H9 (cell line): Measurements from ENCODE around the gene LETM1. TPM values are rescaled to one million over a fixed set of nuclear protein-coding genes. Genes with fewer than 3 reads are reported as not detected.

Experiments used
- DNase-seq: peaks from one replicate; pipeline ENCODE4 v3.0.0-alpha.2; 2017
- H2AFZ ChIP-seq: one replicate; pipeline ENCODE4 v1.6.1; 2013; ENCODE audit warnings: mild to moderate bottlenecking, low read length, control low read depth, moderate library complexity
- H2AK5ac ChIP-seq: 2 replicates; pipeline ENCODE4 v1.6.1; 2013; ENCODE audit warnings: low read length, control low read depth, mixed read lengths; ENCODE audit not compliant: insufficient read length
- H2BK120ac ChIP-seq: one replicate; pipeline ENCODE4 v1.6.1; 2013; ENCODE audit warnings: low read depth, mild to moderate bottlenecking, low read length, control low read depth, inconsistent platforms; ENCODE audit not compliant: poor library complexity, severe bottlenecking
- H2BK12ac ChIP-seq: 2 replicates; pipeline ENCODE4 v1.6.1; 2013; ENCODE audit warnings: low read length, control low read depth, mixed read lengths, low read depth; ENCODE audit not compliant: insufficient read length
- H2BK15ac ChIP-seq: 2 replicates; pipeline ENCODE4 v1.6.1; 2013; ENCODE audit warnings: low read depth, low read length, control low read depth
- H2BK20ac ChIP-seq: one replicate; pipeline ENCODE4 v1.6.1; 2013; ENCODE audit warnings: low read depth, mild to moderate bottlenecking, low read length, control low read depth, inconsistent platforms; ENCODE audit not compliant: poor library complexity, severe bottlenecking
- H2BK5ac ChIP-seq: 2 replicates; pipeline ENCODE4 v1.6.1; 2013; ENCODE audit warnings: low read length, control low read depth, mixed read lengths; ENCODE audit not compliant: insufficient read length
- H3K14ac ChIP-seq: 2 replicates; pipeline ENCODE4 v1.6.1; 2013; ENCODE audit warnings: low read length, control low read depth; ENCODE audit not compliant: insufficient read depth
- H3K18ac ChIP-seq: 2 replicates; pipeline ENCODE4 v1.6.1; 2013; ENCODE audit warnings: low read depth, mild to moderate bottlenecking, mixed read lengths, low read length, control low read depth; ENCODE audit not compliant: insufficient read length
- H3K23ac ChIP-seq: 2 replicates; pipeline ENCODE4 v1.6.1; 2013; ENCODE audit warnings: low read length, control low read depth, mixed read lengths, low read depth; ENCODE audit not compliant: insufficient read length
- H3K23me2 ChIP-seq: 2 replicates; pipeline ENCODE4 v1.6.1; 2013; ENCODE audit warnings: low read depth, mild to moderate bottlenecking, mixed read lengths, low read length, control low read depth; ENCODE audit not compliant: insufficient read length, poor library complexity, severe bottlenecking
- H3K27ac ChIP-seq: 2 replicates; pipeline ENCODE4 v1.5.1; 2013; ENCODE audit warnings: low read length, control low read depth, mixed read lengths, low read depth; ENCODE audit not compliant: insufficient read length
- H3K27me3 ChIP-seq: 2 replicates; pipeline ENCODE4 v1.6.1; 2013; ENCODE audit warnings: low read length, control low read depth, inconsistent platforms; ENCODE audit not compliant: insufficient read depth
- H3K4ac ChIP-seq: 2 replicates; pipeline ENCODE4 v1.6.1; 2013; ENCODE audit warnings: low read depth, mild to moderate bottlenecking, control low read depth, inconsistent platforms, low read length, moderate library complexity
- H3K4me1 ChIP-seq: 2 replicates; pipeline ENCODE4 v1.6.1; 2013; ENCODE audit warnings: low read length, control low read depth, inconsistent platforms; ENCODE audit not compliant: insufficient read depth
- H3K4me2 ChIP-seq: 2 replicates; pipeline ENCODE4 v1.6.1; 2013; ENCODE audit warnings: low read length, control low read depth, mixed read lengths; ENCODE audit not compliant: insufficient read length, insufficient read depth
- H3K56ac ChIP-seq: 2 replicates; pipeline ENCODE4 v1.6.1; 2013; ENCODE audit warnings: low read depth, mild to moderate bottlenecking, mixed read lengths, low read length, control low read depth; ENCODE audit not compliant: insufficient read length
- H3K79me1 ChIP-seq: 2 replicates; pipeline ENCODE4 v1.6.1; 2013; ENCODE audit warnings: low read depth, mild to moderate bottlenecking, moderate library complexity, low read length, control low read depth, inconsistent platforms; ENCODE audit not compliant: insufficient read depth, poor library complexity, severe bottlenecking
- H3K79me2 ChIP-seq: 2 replicates; pipeline ENCODE4 v1.6.1; 2013; ENCODE audit warnings: low read length, control low read depth, inconsistent platforms; ENCODE audit not compliant: insufficient read depth
- H3K9ac ChIP-seq: 2 replicates; pipeline ENCODE4 v1.6.1; 2013; ENCODE audit warnings: low read length, control low read depth, mixed read lengths; ENCODE audit not compliant: insufficient read length; ENCODE audit errors: extremely low read depth
- H3K9me3 ChIP-seq: one replicate; pipeline ENCODE4 v1.6.1; 2013; ENCODE audit warnings: low read depth, low read length, inconsistent platforms; ENCODE audit not compliant: control insufficient read depth
- H3T11ph ChIP-seq: one replicate; pipeline ENCODE4 v1.6.1; 2013; ENCODE audit warnings: mild to moderate bottlenecking, low read length, control low read depth, inconsistent platforms
- H4K20me1 ChIP-seq: one replicate; pipeline ENCODE4 v1.6.1; 2013; ENCODE audit not compliant: control insufficient read depth, insufficient read length, insufficient read depth
- H4K5ac ChIP-seq: 2 replicates; pipeline ENCODE4 v1.6.1; 2013; ENCODE audit warnings: low read depth, mild to moderate bottlenecking, mixed read lengths, low read length, control low read depth; ENCODE audit not compliant: insufficient read length
- H4K8ac ChIP-seq: replicated peaks from 2 replicates; pipeline ENCODE4 v1.6.1; 2013; ENCODE audit warnings: low read length, control low read depth, mixed read lengths, low read depth; ENCODE audit not compliant: insufficient read length
- H4K91ac ChIP-seq: 2 replicates; pipeline ENCODE4 v1.6.1; 2013; ENCODE audit warnings: low read depth, mild to moderate bottlenecking, moderate library complexity, mixed read lengths, low read length, control low read depth; ENCODE audit not compliant: insufficient read length
- H3K27ac Mint-ChIP-seq, 3 experiments: 2 replicates in 2 of 3; 3 replicates in 1 of 3; pipeline ENCODE4 v1.8.0; 2020 to 2021; ENCODE audit warnings: mixed read lengths in 3 of 3, mild to moderate bottlenecking in 1 of 3, moderate library complexity in 1 of 3
- H3K27me3 Mint-ChIP-seq: 2 replicates; pipeline ENCODE4 v1.8.0; 2021; ENCODE audit warnings: low read depth, mild to moderate bottlenecking, moderate library complexity, mixed read lengths
- H3K36me3 Mint-ChIP-seq, 3 experiments: 2 replicates in 2 of 3; 3 replicates in 1 of 3; pipeline ENCODE4 v1.8.0; 2020 to 2021; ENCODE audit warnings: low read depth in 3 of 3, mixed read lengths in 3 of 3; ENCODE audit not compliant: insufficient read depth in 1 of 3
- H3K4me1 Mint-ChIP-seq, 2 experiments: 2 replicates each; pipeline ENCODE4 v1.8.0; 2020; ENCODE audit warnings: mixed read lengths in 2 of 2
- H3K4me3 Mint-ChIP-seq, 2 experiments: 2 replicates in 1 of 2; 3 replicates in 1 of 2; pipeline ENCODE4 v1.8.0; 2020 to 2021; ENCODE audit warnings: mild to moderate bottlenecking in 2 of 2, mixed read lengths in 2 of 2, moderate library complexity in 1 of 2
- H3K9me3 Mint-ChIP-seq, 2 experiments: 2 replicates in 1 of 2; 3 replicates in 1 of 2; pipeline ENCODE4 v1.8.0; 2020; ENCODE audit warnings: mild to moderate bottlenecking in 2 of 2, mixed read lengths in 2 of 2, moderate library complexity in 1 of 2
- CTCF ChIP-seq: fragments of 200-600 bp; sonication (generic); conservative IDR thresholded peaks from 3 replicates; pipeline ENCODE4 v1.8.0; 2021; ENCODE audit warnings: antibody characterized with exemption, mild to moderate bottlenecking
- WGBS: extraction: QIAGEN DNeasy Blood & Tissue Kit; methylation state at CpG from one replicate; pipeline ENCODE4 v1.1.7; 2013; ENCODE audit warnings: missing lambda C conversion rate, low lambda C conversion rate, mixed read lengths; ENCODE audit not compliant: insufficient read length; ENCODE audit errors: extremely low coverage; 5-methylcytosine and 5-hydroxymethylcytosine counted together
- total RNA-seq: library from RNA; stranded (reverse); gene quantifications from 2 replicates; pipeline ENCODE4 v1.2.1, GENCODE V29; 2021

LETM1 gene
- total RNA-seq, 1 experiment from 2014 or later: 43.4 TPM

DNA sequence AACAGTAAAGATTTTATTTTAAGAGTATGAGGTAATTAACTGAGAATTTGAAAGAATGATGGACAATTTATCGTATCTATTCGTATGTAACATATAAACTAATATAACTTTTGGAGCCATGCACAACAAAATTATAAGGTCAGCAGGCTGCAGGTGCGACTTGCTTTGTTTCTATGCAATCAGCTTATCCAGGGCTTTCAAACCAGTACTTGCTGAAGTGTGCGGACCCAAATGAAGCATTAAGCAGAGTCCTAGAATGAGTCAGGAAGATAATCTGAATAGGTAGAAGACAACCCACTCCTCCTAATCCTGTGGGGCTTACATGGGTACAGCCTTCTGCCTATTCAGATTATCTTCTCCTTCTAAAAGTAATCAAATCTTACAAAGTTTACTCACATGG is 17.3 kb upstream of the LETM1 start:
- H4K91ac ChIP-seq: no peak overlapping the region
- H3K9me3 ChIP-seq: no peaks in the 10 kb centered on the region
- no peak overlapping the region for H3K4me2 ChIP-seq
- Mint-ChIP-seq H3K4me3 (peak overlapping the region in 1 of 2 experiments; percentile 87; a peak in 2 of 5 replicates), H3K27me3 (peaks cover 20% of the 10 kb centered on the region), H3K27ac (no peak overlapping the region), H3K36me3 (no peaks in the 10 kb centered on the region; a peak in 2 of 7 replicates), H3K4me1 (peaks cover 35% of the 10 kb centered on the region in 2 experiments), H3K9me3 (no peaks in the 10 kb centered on the region)
- no peak overlapping the region for H3K23ac ChIP-seq
- no peak for TF ChIP-seq CTCF
- H3K23me2 ChIP-seq: peaks cover 7% of the 10 kb centered on the region
- H3K79me1 ChIP-seq: peaks cover 11% of the 10 kb centered on the region
- peaks cover 35% of the 10 kb centered on the region; the same call in 1 of the 2 replicates for H3K79me2 ChIP-seq
- no peak overlapping the region for H3K14ac ChIP-seq
- no peak overlapping the region for H4K8ac ChIP-seq
- H2AFZ ChIP-seq: no peak overlapping the region
- H3K27me3 ChIP-seq: peaks cover 5% of the 10 kb centered on the region; the same call in 1 of the 2 replicates
- H3K18ac ChIP-seq: no peak overlapping the region
- no peak overlapping the region for H2BK12ac ChIP-seq
- WGBS: no CpG with 5 or more reads among the region's 4 CpGs
- no peak overlapping the region for H3K56ac ChIP-seq
- no peaks in the 10 kb centered on the region for H4K20me1 ChIP-seq
- no peaks in the 10 kb centered on the region; the same call in 1 of the 2 replicates for H3K4me1 ChIP-seq
- no peak overlapping the region for H3T11ph ChIP-seq
- no peak overlapping the region for H4K5ac ChIP-seq
- H2AK5ac ChIP-seq: no peak overlapping the region
- no peak overlapping the region for H3K9ac ChIP-seq
- H3K27ac ChIP-seq: no peak overlapping the region
- no peak for DNase-seq
- H2BK20ac ChIP-seq: no peak overlapping the region
- no peak overlapping the region for H2BK5ac ChIP-seq
- no peak overlapping the region for H2BK15ac ChIP-seq
- no peak overlapping the region for H3K4ac ChIP-seq
- no peak overlapping the region for H2BK120ac ChIP-seq
